ENCODE data around the gene GPR158.

DNA sequence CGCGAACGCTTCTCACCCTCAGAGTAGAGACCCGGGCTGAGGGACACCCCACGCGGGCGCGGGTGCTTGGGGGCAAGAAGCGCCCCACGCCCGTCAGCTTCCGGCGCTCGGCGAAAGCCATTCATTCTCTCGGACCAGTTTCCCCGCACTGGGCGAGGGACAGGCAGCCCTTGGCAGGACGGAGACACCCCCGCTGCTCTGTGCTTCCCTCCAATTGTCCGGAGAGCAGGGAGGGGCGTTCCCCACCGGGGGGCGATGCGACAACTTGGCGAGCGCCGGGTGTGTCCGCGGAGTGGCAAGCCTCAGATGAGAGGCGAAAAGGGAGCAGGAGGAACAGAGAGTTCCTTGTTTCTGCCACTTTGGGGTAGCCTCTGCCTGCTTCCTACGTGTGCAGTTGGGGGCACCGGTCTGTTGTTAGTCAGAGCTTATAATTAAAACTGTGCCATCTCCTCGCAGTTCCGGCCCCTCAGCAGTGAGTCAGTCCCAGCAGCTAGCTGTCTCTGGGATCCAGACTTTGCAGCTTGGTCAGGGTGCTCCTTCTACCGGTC, 1.7 kb downstream of the GPR158 start:
- TF ChIP-seq GATA2 (IDR thresholded peaks at IDR 0.05; ENCODE audit: low read depth, low read length) (no peak), GATA3 (IDR thresholded peaks at IDR 0.05; ENCODE audit: low read depth, low read length) (no peak)
